HG03060 (cell line): ENCODE results near the gene MTERF2.
"Not testable (repeated sequence)": the region's sequence is repeated elsewhere in the genome, so short reads cannot be mapped to it uniquely, and the experiment has no call there.

ENCODE experiments used
- ATAC-seq: cut with Tn5 transposase; IDR thresholded peaks from one replicate; pipeline ENCODE4 v1.9.1; 2021; ENCODE audit warnings: low read depth, moderate number of reproducible peaks; ENCODE audit not compliant: unreplicated experiment

Gene MTERF2

DNA sequence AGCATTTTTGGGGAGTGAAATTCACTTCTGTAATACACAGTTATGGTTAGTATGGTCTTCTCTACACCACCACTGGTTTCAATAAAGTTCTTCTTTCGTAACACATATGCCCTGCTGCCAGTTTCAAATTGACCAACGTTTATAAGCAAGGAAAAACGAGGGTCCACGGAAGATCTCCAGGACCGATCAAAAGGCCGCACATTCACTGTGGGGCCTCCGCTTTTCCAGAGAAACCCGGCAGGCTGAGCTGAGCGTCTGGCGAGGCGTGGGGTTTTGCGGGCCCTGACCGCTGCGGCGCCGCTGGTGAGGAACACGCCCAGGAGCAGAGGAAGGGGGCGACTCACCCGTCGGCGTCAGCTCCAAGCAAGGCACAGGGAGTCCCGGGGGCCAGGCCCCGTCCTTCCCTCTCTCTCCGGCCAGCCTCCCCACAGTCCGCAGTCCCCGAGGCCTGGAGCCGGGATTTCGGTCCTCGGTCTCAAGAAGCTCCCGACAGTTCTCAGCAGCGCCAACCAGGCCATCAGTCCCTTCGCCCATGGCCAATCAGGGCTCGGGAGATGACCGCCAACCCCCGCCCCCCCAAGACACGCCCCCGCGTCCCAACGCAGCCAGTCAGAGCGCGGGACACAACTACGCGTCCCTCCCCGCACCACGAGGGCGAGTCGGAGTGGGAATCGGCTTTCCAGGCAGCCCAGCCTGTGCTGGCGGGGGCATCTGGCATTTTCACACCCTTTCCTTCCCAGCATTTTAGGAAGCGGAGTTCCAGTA, at the start of gene MTERF2:
TSS of gene MTERF2 (minus strand) at position 522 of the 765 bp plus-strand sequence. CDS start 8,432 bp downstream, outside the sequence.
- ATAC-seq = peak; percentile 64

GRCh38 chr12:107035733-107036132, 48.8 kb upstream of the MTERF2 start:
- ATAC-seq = no peak

DNA sequence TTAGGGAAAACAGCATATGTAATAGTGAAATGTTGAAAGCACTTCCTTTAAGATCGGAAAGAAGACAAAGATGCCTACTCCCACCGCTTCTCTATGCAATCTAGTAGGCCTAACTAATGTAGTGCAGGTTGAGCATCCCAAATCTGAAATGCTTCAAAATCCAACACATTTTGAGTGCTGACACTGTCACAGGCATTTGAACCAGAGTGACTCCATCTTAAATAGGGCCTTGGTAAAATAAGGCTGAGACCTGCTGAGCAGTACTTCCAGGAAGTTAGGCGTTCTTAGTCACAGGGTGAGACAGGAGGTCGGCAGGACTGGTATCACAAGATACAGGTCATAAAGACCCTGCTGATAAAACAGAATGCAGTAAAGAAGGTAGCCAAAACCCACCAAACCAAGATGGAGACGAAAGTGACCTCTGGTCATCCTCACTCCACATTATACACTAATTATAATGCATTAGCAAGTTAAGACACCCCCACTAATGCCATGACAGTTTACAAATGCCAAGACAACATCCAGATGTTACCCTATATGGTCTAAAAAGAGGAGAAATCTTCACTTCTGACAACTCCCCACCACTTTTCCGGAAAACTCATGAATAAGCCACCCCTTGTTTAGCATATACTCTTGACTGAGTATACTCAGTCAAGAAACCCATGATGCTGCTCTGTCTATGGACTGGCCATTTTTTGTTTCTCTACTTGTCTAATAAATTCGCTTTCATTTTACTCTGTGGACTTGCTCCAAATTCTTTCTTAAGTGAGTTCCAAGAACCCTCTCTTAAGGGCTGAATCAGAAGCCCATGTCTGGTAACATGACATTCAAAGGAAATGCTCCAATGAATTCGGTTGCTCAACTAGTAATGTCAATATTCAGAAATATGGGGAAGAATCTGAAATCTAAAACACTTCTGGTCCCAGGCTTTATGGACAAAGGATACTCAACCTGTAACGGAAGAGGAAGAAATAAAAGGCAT, 47.1 kb upstream of the MTERF2 start:
- no peak for ATAC-seq

DNA sequence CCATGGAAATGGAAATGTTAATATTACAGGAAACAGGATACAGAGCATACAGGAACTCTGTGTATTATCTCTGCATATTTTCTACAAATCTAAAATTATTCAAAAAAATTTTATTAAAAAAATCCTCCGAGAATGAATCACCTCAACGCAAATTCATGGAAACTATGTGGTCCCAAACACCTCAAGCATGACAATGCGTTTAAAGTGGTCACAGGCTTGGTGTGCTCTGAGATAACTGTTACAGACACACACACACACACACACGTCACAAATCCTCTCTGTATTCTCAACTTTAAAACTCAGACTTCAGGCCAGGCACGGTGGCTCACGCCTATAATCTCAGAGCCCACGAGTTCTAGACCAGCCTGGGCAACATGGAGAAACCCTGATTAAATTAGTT, 45.3 kb upstream of the MTERF2 start:
- ATAC-seq = no peak

- no peak for ATAC-seq
Measured at GRCh38 chr12:107031061-107031460, 44.1 kb upstream of the MTERF2 start.

DNA sequence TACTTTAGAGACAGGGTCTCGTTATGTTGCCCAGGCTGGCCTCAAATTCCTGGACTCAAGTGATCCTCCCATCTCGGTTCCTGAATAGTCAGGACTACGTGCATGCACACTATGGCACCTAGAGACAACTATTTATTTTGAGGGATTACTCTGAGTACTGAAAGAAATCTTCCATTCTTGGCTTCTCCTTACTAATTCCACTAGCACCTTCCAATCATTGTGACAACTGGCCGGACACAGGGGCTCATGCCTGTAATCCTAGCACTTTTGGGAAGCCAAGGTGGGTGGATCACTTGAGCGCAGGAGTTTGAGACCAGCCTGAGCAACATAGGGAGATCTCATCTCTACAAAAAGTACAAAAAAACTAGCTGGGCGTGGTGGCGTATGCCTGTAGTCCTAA, 42.1 kb upstream of the MTERF2 start:
- ATAC-seq = no peak

GRCh38 chr12:107027636-107028053, 40.7 kb upstream of the MTERF2 start:
- no peak for ATAC-seq

- ATAC-seq = no peak
Measured at GRCh38 chr12:107026806-107027635, 40.1 kb upstream of the MTERF2 start.

DNA sequence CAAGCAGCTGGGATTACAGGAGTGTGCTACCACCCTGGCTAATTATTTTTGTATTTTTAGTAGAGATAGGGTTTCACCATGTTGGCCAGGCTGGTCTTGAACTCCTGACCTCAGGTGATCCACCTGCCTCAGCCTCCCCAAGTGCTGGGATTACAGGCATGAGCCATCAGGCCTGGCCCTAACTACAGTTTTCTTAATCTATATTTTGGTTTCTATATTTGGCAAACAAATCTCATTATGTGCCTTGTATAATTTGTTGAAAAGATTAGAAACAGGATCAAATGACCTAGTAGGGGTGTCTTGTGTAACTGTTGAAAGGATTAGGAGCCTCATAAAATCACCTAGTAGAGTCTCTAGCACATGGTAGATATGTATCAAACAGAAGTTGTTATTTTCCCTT, 39.4 kb upstream of the MTERF2 start:
- ATAC-seq = not testable (repeated sequence)

DNA sequence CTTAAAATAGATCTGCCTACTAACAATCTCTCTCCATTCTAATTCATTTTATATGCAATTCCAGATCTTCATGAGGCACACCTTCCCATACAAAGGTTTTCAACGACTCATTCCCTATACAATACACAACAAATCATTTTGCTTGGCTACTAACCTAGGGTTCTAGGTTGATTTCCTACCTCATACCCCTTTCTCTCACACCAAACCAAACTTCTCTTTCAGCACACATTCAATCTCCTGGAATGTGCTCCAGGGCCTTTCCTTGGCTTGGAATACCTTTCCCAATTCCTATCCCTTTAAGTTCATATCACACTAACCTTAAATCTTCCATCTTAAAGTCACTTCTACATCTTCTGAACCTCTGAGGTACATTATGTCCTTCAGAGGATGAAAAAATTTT, 38.7 kb upstream of the MTERF2 start:
- ATAC-seq = no peak

GRCh38 chr12:107019546-107019945, 32.6 kb upstream of the MTERF2 start:
- ATAC-seq = no peak

DNA sequence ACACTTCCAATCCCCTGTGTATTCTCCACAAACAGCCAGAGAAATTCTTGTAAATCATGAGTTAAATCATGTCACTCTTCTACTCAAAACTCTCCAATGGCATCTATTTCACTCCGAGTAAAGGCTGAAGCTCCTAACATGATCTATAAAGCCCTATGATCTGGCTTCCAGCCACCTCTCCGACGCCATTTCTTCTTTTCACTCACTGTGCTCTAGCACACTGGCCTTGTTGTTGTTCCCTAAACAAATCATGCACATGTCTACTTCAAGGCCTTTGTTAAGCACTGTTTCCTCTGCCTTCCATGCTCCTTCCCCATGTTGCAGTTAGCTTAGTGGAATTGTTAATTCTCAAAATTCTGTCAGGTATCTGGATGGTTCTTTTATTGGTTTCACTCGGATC, 30.1 kb upstream of the MTERF2 start:
- no peak for ATAC-seq

GRCh38 chr12:107014055-107014454, 27.1 kb upstream of the MTERF2 start:
- no peak for ATAC-seq

DNA sequence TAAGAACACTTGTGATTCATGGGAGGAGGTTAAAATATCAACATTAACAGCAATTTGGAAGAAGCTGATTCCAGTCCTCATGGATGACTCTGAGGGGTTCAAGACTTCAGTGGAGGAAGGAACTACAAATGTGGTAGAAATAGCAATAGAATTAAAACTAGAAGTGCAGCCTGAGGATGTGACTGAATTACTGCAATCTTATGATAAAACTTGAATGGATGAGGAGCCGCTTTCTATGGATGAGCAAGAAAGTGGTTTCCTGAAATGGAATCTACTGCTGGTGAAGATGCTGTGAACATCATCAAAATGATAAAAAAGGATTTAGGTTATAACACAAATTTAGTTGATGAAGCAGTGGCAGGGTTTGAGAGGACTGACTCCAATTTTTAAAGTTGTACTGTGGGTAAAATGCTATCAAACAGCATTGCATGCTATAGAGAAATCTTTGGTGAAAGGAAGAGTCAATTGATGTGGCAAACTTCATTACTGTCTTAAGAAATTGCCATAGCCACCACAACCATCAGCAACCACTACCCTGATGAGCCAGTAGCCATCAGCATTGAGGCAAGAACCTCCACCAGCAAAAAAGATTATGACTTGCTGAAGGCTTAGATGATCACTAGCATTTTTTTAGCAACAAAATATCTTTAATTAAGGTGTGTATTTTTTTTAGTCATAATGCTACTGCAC, 25.9 kb upstream of the MTERF2 start:
- no peak for ATAC-seq

GRCh38 chr12:107011519-107011918, 24.6 kb upstream of the MTERF2 start:
- ATAC-seq = no peak

- ATAC-seq = no peak
Measured at GRCh38 chr12:107007411-107007810, 20.5 kb upstream of the MTERF2 start.

DNA sequence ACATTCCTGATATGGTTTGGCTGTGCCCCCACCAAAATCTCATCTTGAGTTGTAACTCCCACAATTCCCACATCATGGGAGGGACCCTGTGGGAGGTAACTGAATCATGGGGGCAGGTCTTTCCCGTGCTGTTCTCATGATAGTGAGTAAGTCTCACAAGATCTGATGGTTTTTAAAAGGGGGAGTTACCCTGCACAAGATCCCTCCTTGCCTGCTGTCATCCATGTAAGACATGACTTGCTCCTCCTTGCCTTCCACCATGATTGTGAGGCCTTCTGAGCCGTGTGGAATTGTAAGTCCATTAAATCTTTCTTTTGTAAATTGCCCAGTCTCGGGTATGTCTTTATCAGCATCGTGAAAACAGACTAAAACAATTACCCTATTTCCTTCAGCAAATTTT, 15.7 kb upstream of the MTERF2 start:
- not testable (repeated sequence) for ATAC-seq

DNA sequence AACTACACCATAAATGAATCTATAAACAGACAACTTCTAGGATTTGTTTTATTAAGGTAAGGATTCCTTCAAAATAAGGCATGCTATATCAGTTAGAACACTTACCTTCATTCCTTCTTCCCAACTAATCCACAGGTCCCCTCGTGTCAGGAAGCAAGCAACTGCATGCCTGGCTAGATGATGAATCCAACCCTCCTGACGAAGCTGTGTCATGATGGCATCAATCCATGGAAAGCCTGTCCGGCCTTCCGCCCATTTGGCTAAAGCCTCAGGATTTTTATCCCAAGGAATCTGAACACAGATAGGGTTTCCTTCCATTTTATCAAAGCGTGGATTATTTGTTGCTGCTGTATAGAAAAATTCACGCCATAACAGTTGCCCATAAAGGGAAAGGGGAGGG, 12.5 kb upstream of the MTERF2 start:
- ATAC-seq = no peak

DNA sequence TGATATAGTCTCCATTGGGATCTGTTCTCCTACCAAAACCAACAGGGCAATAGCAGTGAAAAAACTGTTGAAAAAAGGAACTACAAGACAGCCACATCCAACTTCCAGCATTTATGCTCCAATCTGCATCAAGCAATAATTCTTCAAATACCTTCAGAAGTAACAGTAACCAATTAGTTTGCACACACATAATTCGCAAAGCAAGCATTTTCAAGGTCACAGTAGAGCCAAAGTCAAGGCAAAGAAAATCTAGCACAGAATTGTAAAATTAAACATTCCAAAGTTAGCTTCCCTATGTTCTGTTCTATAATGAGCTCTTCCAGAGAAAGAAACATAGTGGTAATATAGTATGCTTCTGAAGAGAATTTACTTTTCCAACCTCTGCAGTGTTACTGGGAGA, 11.0 kb upstream of the MTERF2 start:
- no peak for ATAC-seq

GRCh38 chr12:106996102-106996501, 9.2 kb upstream of the MTERF2 start:
- not testable (repeated sequence) for ATAC-seq
